SK-N-SH (cell line): ENCODE data around the gene CBFA2T2.

Experiments used
- EP300 ChIP-seq, 2 experiments: IDR thresholded peaks; 2 replicates each; pipeline versions ENCODE4 v1.4.0 to v1.6.1; 2012; ENCODE audit warnings: borderline replicate concordance in 1 of 2, low read depth in 1 of 2, low read length in 1 of 2
- EZH2phosphoT487 ChIP-seq: fragments of 200-600 bp; sonication (generic); IDR thresholded peaks from 2 replicates; pipeline ENCODE4 v1.6.1; 2017; ENCODE audit warnings: low read depth, mixed run types, mild to moderate bottlenecking, antibody characterized with exemption, moderate library complexity, borderline replicate concordance
- FOXM1 ChIP-seq: IDR thresholded peaks from 2 replicates; pipeline ENCODE4 v1.4.0; 2012; ENCODE audit warnings: low read depth, mild to moderate bottlenecking
- GABPA ChIP-seq: IDR thresholded peaks from 2 replicates; pipeline ENCODE4 v1.4.0; 2012; ENCODE audit warnings: low read depth, mild to moderate bottlenecking
- YY1 ChIP-seq: IDR thresholded peaks from 2 replicates; pipeline ENCODE4 v1.4.0; 2012; ENCODE audit warnings: low read depth, mild to moderate bottlenecking
- TF ChIP-seq, protein P1 (sequence below): fragments of 200-600 bp; sonication (generic); IDR thresholded peaks from 2 replicates; pipeline ENCODE4 v1.6.1; 2017; ENCODE audit warnings: antibody characterized with exemption, mild to moderate bottlenecking, moderate library complexity
- TF ChIP-seq, protein P2 (sequence below): IDR thresholded peaks from 2 replicates; pipeline ENCODE4 v1.6.1; 2012; ENCODE audit warnings: mild to moderate bottlenecking, low read depth, low read length, moderate library complexity
- TF ChIP-seq, protein P3 (sequence below): IDR thresholded peaks from 2 replicates; pipeline ENCODE4 v1.4.0; 2012; ENCODE audit warnings: low read depth, borderline replicate concordance

DNA sequence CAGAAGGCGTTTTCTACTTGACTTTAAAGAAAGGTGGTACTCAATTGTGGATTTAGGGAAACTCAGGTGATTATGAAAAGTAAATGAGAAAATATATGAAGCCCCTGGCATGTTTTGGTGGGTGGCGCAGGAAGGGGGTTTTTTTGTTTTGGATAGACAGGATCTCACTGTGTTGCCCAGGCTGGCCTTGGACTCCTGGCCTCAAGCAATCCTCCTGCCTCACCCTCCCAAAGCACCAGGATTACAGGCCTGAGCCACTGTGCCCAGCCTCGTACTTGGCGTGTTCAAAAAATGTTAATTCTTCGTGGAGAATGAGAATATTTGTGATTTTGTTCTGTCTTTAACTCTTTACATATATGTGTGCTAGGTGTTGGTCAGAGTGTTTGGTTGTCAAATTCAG is 140.1 kb downstream of the CBFA2T2 start:
- TF ChIP-seq FOXM1: no peak
- TF ChIP-seq EP300 (IDR thresholded peaks at IDR 0.05; ENCODE audit: borderline replicate concordance in 1 of 2, low read depth in 1 of 2, low read length in 1 of 2): no peak
- TF ChIP-seq, protein P1, sequence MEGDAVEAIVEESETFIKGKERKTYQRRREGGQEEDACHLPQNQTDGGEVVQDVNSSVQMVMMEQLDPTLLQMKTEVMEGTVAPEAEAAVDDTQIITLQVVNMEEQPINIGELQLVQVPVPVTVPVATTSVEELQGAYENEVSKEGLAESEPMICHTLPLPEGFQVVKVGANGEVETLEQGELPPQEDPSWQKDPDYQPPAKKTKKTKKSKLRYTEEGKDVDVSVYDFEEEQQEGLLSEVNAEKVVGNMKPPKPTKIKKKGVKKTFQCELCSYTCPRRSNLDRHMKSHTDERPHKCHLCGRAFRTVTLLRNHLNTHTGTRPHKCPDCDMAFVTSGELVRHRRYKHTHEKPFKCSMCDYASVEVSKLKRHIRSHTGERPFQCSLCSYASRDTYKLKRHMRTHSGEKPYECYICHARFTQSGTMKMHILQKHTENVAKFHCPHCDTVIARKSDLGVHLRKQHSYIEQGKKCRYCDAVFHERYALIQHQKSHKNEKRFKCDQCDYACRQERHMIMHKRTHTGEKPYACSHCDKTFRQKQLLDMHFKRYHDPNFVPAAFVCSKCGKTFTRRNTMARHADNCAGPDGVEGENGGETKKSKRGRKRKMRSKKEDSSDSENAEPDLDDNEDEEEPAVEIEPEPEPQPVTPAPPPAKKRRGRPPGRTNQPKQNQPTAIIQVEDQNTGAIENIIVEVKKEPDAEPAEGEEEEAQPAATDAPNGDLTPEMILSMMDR: no peak
- no peak for TF ChIP-seq YY1
- TF ChIP-seq EZH2phosphoT487: no peak
- TF ChIP-seq, protein P2, sequence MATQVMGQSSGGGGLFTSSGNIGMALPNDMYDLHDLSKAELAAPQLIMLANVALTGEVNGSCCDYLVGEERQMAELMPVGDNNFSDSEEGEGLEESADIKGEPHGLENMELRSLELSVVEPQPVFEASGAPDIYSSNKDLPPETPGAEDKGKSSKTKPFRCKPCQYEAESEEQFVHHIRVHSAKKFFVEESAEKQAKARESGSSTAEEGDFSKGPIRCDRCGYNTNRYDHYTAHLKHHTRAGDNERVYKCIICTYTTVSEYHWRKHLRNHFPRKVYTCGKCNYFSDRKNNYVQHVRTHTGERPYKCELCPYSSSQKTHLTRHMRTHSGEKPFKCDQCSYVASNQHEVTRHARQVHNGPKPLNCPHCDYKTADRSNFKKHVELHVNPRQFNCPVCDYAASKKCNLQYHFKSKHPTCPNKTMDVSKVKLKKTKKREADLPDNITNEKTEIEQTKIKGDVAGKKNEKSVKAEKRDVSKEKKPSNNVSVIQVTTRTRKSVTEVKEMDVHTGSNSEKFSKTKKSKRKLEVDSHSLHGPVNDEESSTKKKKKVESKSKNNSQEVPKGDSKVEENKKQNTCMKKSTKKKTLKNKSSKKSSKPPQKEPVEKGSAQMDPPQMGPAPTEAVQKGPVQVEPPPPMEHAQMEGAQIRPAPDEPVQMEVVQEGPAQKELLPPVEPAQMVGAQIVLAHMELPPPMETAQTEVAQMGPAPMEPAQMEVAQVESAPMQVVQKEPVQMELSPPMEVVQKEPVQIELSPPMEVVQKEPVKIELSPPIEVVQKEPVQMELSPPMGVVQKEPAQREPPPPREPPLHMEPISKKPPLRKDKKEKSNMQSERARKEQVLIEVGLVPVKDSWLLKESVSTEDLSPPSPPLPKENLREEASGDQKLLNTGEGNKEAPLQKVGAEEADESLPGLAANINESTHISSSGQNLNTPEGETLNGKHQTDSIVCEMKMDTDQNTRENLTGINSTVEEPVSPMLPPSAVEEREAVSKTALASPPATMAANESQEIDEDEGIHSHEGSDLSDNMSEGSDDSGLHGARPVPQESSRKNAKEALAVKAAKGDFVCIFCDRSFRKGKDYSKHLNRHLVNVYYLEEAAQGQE: no peak
- TF ChIP-seq, protein P3, sequence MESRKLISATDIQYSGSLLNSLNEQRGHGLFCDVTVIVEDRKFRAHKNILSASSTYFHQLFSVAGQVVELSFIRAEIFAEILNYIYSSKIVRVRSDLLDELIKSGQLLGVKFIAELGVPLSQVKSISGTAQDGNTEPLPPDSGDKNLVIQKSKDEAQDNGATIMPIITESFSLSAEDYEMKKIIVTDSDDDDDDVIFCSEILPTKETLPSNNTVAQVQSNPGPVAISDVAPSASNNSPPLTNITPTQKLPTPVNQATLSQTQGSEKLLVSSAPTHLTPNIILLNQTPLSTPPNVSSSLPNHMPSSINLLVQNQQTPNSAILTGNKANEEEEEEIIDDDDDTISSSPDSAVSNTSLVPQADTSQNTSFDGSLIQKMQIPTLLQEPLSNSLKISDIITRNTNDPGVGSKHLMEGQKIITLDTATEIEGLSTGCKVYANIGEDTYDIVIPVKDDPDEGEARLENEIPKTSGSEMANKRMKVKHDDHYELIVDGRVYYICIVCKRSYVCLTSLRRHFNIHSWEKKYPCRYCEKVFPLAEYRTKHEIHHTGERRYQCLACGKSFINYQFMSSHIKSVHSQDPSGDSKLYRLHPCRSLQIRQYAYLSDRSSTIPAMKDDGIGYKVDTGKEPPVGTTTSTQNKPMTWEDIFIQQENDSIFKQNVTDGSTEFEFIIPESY: no peak
- no peak for TF ChIP-seq GABPA
